ENCODE results near the gene ATMIN. TPM values are rescaled to one million over a fixed set of nuclear protein-coding genes. Genes with fewer than 3 reads are reported as not detected.

ATMIN gene
- total and polyA plus RNA-seq, 8 donors, result 6.3 to 18.8 (median 13.4) TPM

- H3K36me3 ChIP-seq, result no peaks in the 10 kb centered on the region
- H3K4me1 ChIP-seq, result peaks cover 0 to 27% (median 21%) of the 10 kb centered on the region in 3 donors
- H3K9me3 ChIP-seq, result no peaks in the 10 kb centered on the region
- no peaks in the 10 kb centered on the region for H3K27me3 ChIP-seq
- no peak overlapping the region for H3K27ac ChIP-seq
- peak; percentile 22 to 48 (median 30) for ATAC-seq
- no peak for DNase-seq
- intact Hi-C loops (cut with DNase I), result no loop called here
- no peak for FAIRE-seq
- WGBS, 2 donors, result 50 to 53% methylated on average over 2 of the region's 2 CpGs
- H3K4me3 ChIP-seq, result no peak overlapping the region
- TF ChIP-seq CTCF (IDR thresholded peaks at IDR 0.05), result no peak
These were observed 44.7 kb upstream of the ATMIN start for GRCh38 chr16:80990978-80991377.

DNA sequence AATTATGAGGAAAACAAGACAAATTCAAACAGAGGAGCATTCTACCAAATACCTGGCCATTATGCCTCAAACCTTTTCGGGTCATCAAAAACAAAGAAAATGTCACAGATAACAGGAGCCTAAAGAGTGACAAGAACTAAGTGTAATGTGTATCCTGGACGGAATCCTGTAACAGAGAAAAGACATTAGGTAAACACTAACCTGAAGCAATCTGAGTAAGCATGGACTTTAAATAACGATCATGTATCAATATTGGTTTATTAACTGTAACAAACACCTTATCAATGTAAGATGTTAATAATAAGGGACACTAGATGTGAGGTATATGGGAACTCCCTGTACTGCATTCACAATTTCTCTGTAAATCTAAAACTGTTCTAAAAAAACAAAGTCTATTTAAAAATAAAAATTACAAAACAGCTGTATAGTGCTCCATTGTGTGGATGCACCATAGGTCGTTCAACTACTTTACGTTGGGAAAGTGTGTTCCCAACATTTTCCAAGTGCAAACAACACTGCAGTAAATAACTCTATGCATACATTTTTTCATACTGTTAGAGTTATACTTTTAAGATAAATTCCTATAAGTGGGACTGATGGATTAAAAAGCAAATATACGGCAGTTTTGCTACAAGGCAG, 43.7 kb upstream of the ATMIN start:
- H3K4me1 ChIP-seq, result peaks cover 0 to 34% (median 30%) of the 10 kb centered on the region in 3 donors
- H3K27me3 ChIP-seq, result no peaks in the 10 kb centered on the region
- WGBS, 2 donors, result 41 to 42% methylated on average over 6 of the region's 6 CpGs
- no peaks in the 10 kb centered on the region for H3K9me3 ChIP-seq
- H3K27ac ChIP-seq, result no peak overlapping the region
- no peak for FAIRE-seq
- no peak for DNase-seq
- no peak for TF ChIP-seq CTCF (IDR thresholded peaks at IDR 0.05)
- ATAC-seq, result no peak
- no peaks in the 10 kb centered on the region for H3K36me3 ChIP-seq
- intact Hi-C loops (cut with DNase I), result no loop called here
- H3K4me3 ChIP-seq, result no peak overlapping the region

DNA sequence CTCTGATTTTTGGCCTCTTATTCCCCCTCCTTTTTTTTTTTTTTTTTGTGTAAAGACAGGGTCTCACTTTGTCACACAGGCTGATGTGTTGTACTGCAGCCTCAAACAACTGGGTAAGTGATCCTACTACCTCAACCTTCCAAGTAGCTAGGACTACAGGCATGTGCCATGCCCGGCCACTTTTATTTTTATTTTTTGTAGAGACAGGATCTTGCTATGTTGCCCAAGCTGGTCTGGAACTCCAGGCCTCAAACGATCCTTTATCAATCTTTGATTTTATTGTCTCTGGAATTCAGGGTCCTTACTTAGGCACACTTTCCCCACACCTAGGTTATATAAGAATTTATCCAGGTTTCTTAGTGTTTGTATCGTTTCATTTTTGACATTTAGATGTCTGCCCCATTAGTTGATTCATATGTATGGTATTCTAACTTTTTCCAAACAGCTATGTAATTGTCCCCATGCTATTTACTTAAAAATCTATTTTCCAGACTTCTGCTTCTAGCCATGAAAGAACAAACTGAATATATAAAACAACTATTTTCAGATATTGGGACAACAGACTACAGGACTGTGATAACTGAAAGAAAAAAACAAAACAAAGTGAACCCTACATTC, 42.9 kb upstream of the ATMIN start:
- TF ChIP-seq CTCF (IDR thresholded peaks at IDR 0.05), result no peak
- no peaks in the 10 kb centered on the region for H3K36me3 ChIP-seq
- FAIRE-seq (no peak), DNase-seq (no peak), ATAC-seq (no peak)
- 26 to 29% methylated on average over 3 of the region's 3 CpGs for WGBS, 2 donors
- intact Hi-C loops (cut with DNase I), result no loop called here
- no peak overlapping the region for H3K4me3 ChIP-seq
- H3K27me3 ChIP-seq, result no peaks in the 10 kb centered on the region
- peaks cover 0 to 39% (median 36%) of the 10 kb centered on the region in 3 donors for H3K4me1 ChIP-seq
- no peaks in the 10 kb centered on the region for H3K9me3 ChIP-seq
- peak overlapping the region in 1 of 4 donors; percentile 55 for H3K27ac ChIP-seq

GRCh38 chr16:80993307-80993706, 42.3 kb upstream of the ATMIN start:
- Histone ChIP-seq H3K4me1 (peaks cover 0 to 44% (median 36%) of the 10 kb centered on the region in 3 donors), H3K27ac (peak overlapping the region in 1 of 4 donors; percentile 55), H3K36me3 (no peaks in the 10 kb centered on the region), H3K27me3 (no peaks in the 10 kb centered on the region), H3K4me3 (no peak overlapping the region), H3K9me3 (no peaks in the 10 kb centered on the region)
- intact Hi-C loops (cut with DNase I), result no loop called here
- TF ChIP-seq CTCF (IDR thresholded peaks at IDR 0.05), result no peak
- ATAC-seq, result peak; percentile 19 to 70 (median 57)
- DNase-seq, result no peak
- no peak for FAIRE-seq
- WGBS, 2 donors, result 25 to 42% methylated on average over 6 of the region's 6 CpGs

DNA sequence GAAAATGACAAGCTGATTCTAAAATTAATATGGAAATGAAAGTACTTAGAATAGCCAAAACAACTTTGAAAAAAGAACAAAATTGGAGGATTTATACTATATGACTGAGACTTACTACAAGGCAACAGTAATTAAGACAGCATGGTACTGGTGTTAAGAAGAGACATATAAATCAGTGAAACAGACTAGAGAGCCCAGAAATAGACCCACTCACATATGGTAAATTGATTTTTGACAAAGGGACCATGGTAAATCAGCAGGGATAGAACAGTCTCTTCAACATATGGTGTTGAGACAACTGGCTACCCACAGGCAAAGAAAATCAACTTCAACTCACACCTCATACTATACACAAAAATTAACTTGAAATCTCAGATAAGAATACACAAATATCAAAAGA, 41.8 kb upstream of the ATMIN start:
- Histone ChIP-seq H3K9me3 (no peaks in the 10 kb centered on the region), H3K4me1 (peaks cover 0 to 45% (median 36%) of the 10 kb centered on the region in 3 donors), H3K36me3 (no peaks in the 10 kb centered on the region), H3K27me3 (no peaks in the 10 kb centered on the region), H3K4me3 (no peak overlapping the region), H3K27ac (peak overlapping the region in 1 of 4 donors; percentile 55)
- FAIRE-seq (no peak), ATAC-seq (no peak), DNase-seq (no peak)
- TF ChIP-seq CTCF (IDR thresholded peaks at IDR 0.05), result no peak
- intact Hi-C loops (cut with DNase I), result no loop called here
